ENCODE measurements around the gene FXYD1. TPM values are rescaled to one million over a fixed set of nuclear protein-coding genes. Genes with fewer than 3 reads are reported as not detected.

The FXYD1 gene
- 0.98 TPM in 1 of 2 replicates, not detected in the other for total RNA-seq (2021)
- not detected for Bru-seq, nascent RNA
- not detected for BruChase-seq, experiment 1, labeled RNA remaining after a 2-hour chase
- BruChase-seq, experiment 2, labeled RNA remaining after a 6-hour chase, result not detected
- long read RNA-seq, partial matches to known transcripts, result 2 of 2 reads
- long read RNA-seq, other reads (novel, unspliced or antisense), result 0 of 2 reads

DNA sequence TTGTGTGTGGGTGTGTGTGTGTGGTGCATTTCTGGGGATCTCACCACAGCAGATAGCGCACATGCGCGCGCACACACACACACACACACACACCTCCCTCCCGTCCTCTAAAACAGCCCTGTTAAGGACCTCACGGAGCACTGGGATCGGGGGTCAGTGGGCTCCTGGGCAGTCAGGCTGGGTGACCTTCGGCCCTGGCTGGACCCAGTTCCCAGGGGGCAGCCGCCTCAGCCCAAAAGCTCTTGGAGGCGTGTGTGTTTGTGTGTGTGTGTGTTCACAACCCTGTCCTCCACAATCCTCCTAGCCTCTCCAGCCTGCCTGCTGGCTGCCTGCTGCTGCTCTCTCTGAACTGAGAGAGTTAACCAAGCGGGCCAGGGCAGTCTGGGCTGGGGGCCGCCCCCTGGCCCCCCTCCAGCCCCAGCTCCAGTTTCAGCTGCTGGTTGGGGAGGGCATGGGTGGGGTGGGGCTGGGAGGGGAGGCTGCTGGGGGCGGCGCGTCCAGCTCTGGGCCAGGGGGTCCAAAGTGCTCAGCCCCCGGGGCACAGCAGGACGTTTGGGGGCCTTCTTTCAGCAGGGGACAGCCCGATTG is at the start of gene FXYD1:
Gene FXYD1 (plus strand): TSS at position 520 of the 588 bp plus-strand sequence. CDS start 1,256 bp downstream, outside the sequence.
- no peak for DNase-seq (ENCODE audit: low spot score)
- POLR2A ChIA-PET (ENCODE audit: low non-redundant PET), result no interaction called here
- H3K4me3 ChIP-seq (ENCODE audit: low read depth, low read length, poor library complexity, severe bottlenecking), result no peak within 1 kb of the TSS
- H3K4me1 ChIP-seq (ENCODE audit: insufficient read depth, low read length, poor library complexity, severe bottlenecking), result peaks cover 15% of the 10 kb centered on the region
- no peaks in the 10 kb centered on the region for H3K36me3 ChIP-seq (ENCODE audit: insufficient read depth, low read length, poor library complexity, severe bottlenecking)
- TF ChIP-seq EZH2 (IDR thresholded peaks at IDR 0.05; ENCODE audit: borderline replicate concordance, low read depth, low read length, poor library complexity, severe bottlenecking), result no peak
- TF ChIP-seq, protein P1, sequence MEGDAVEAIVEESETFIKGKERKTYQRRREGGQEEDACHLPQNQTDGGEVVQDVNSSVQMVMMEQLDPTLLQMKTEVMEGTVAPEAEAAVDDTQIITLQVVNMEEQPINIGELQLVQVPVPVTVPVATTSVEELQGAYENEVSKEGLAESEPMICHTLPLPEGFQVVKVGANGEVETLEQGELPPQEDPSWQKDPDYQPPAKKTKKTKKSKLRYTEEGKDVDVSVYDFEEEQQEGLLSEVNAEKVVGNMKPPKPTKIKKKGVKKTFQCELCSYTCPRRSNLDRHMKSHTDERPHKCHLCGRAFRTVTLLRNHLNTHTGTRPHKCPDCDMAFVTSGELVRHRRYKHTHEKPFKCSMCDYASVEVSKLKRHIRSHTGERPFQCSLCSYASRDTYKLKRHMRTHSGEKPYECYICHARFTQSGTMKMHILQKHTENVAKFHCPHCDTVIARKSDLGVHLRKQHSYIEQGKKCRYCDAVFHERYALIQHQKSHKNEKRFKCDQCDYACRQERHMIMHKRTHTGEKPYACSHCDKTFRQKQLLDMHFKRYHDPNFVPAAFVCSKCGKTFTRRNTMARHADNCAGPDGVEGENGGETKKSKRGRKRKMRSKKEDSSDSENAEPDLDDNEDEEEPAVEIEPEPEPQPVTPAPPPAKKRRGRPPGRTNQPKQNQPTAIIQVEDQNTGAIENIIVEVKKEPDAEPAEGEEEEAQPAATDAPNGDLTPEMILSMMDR (conservative IDR thresholded peaks at IDR 0.05; ENCODE audit: low read depth, low read length), result no peak
- intact Hi-C loops (cut with micrococcal nuclease; ENCODE audit: unreplicated experiment), result no loop called here
- H3K9me3 ChIP-seq (ENCODE audit: low read depth, low read length, poor library complexity, severe bottlenecking), result no peaks in the 10 kb centered on the region
- no TSS peak for BruUV-seq (replicated peaks)
- CTCF ChIA-PET, result no interaction called here
- H3K27ac ChIP-seq (ENCODE audit: low read depth, low read length, poor library complexity, severe bottlenecking), result no peak within 1 kb of the TSS
- H3K27me3 ChIP-seq (replicated peaks; ENCODE audit: insufficient read depth, low read depth, low read length, poor library complexity), result no peaks in the 10 kb centered on the region

- Histone ChIP-seq H3K36me3 (ENCODE audit: insufficient read depth, low read length, poor library complexity, severe bottlenecking) (no peaks in the 10 kb centered on the region), H3K27me3 (replicated peaks; ENCODE audit: insufficient read depth, low read depth, low read length, poor library complexity) (no peaks in the 10 kb centered on the region), H3K4me1 (ENCODE audit: insufficient read depth, low read length, poor library complexity, severe bottlenecking) (peaks cover 5% of the 10 kb centered on the region), H3K9me3 (ENCODE audit: low read depth, low read length, poor library complexity, severe bottlenecking) (no peaks in the 10 kb centered on the region), H3K4me3 (ENCODE audit: low read depth, low read length, poor library complexity, severe bottlenecking) (no peak overlapping the region), H3K27ac (ENCODE audit: low read depth, low read length, poor library complexity, severe bottlenecking) (no peak overlapping the region)
- TF ChIP-seq, protein P1 (conservative IDR thresholded peaks at IDR 0.05; ENCODE audit: low read depth, low read length), result no peak
- no peak for TF ChIP-seq EZH2 (IDR thresholded peaks at IDR 0.05; ENCODE audit: borderline replicate concordance, low read depth, low read length, poor library complexity, severe bottlenecking)
- intact Hi-C loops (cut with micrococcal nuclease; ENCODE audit: unreplicated experiment), result no loop called here
- no peak for DNase-seq (ENCODE audit: low spot score)
- POLR2A ChIA-PET (ENCODE audit: low non-redundant PET), result no interaction called here
- BruUV-seq (replicated peaks), result no TSS peak
- CTCF ChIA-PET, result interaction anchor here (1.0 kb wide), 1 partner anchor 23 kb away, joined by 4 read pairs; no protein-coding TSS in a partner anchor
Observed at GRCh38 chr19:35089554-35089953, 49.1 kb upstream of the FXYD1 start.

GRCh38 chr19:35090160-35090505 is 48.5 kb upstream of the FXYD1 start:
- Histone ChIP-seq H3K27ac (ENCODE audit: low read depth, low read length, poor library complexity, severe bottlenecking) (no peak overlapping the region), H3K9me3 (ENCODE audit: low read depth, low read length, poor library complexity, severe bottlenecking) (no peaks in the 10 kb centered on the region), H3K27me3 (replicated peaks; ENCODE audit: insufficient read depth, low read depth, low read length, poor library complexity) (no peaks in the 10 kb centered on the region), H3K36me3 (ENCODE audit: insufficient read depth, low read length, poor library complexity, severe bottlenecking) (no peaks in the 10 kb centered on the region), H3K4me3 (ENCODE audit: low read depth, low read length, poor library complexity, severe bottlenecking) (peak overlapping the region; percentile 15), H3K4me1 (ENCODE audit: insufficient read depth, low read length, poor library complexity, severe bottlenecking) (peaks cover 5% of the 10 kb centered on the region)
- TF ChIP-seq, protein P1 (conservative IDR thresholded peaks at IDR 0.05; ENCODE audit: low read depth, low read length), result no peak
- no peak for TF ChIP-seq EZH2 (IDR thresholded peaks at IDR 0.05; ENCODE audit: borderline replicate concordance, low read depth, low read length, poor library complexity, severe bottlenecking)
- ChIA-PET CTCF (interaction anchor here (1.0 kb wide), 1 partner anchor 23 kb away, joined by 4 read pairs; no protein-coding TSS in a partner anchor), POLR2A (ENCODE audit: low non-redundant PET) (no interaction called here)
- BruUV-seq (replicated peaks), result no TSS peak
- intact Hi-C loops (cut with micrococcal nuclease; ENCODE audit: unreplicated experiment), result no loop called here
- no peak for DNase-seq (ENCODE audit: low spot score)

Measured in A673 (cell line).